Stimulated activated CD4-positive, alpha-beta T cell treated with anti-CD3 and anti-CD28 coated beads, Interleukin-12 subunit alpha, Interleukin-12 subunit beta, amount 100 ng/mL, for 4 hours (primary cell): ENCODE measurements around the gene SERPINB12.

Experiments used
- DNase-seq: peaks from one replicate; pipeline ENCODE4 v3.0.0-alpha.2; 2020

SERPINB12 gene

GRCh38 chr18:63551769-63552168 is 9.6 kb downstream of the SERPINB12 start:
- DNase-seq: no peak

GRCh38 chr18:63552581-63552980 is 10.4 kb downstream of the SERPINB12 start:
- no peak for DNase-seq

GRCh38 chr18:63553081-63553480 is 10.9 kb downstream of the SERPINB12 start:
- no peak for DNase-seq

- DNase-seq: no peak
These were observed 17.7 kb downstream of the SERPINB12 start for GRCh38 chr18:63559567-63560491.

- no peak for DNase-seq
These were observed 20.1 kb downstream of the SERPINB12 start for GRCh38 chr18:63562284-63562683.

GRCh38 chr18:63564021-63564420 is 21.9 kb downstream of the SERPINB12 start:
- no peak for DNase-seq

GRCh38 chr18:63564561-63564960 is 22.4 kb downstream of the SERPINB12 start:
- no peak for DNase-seq

GRCh38 chr18:63567276-63567675 is 25.1 kb downstream of the SERPINB12 start:
- no peak for DNase-seq

- DNase-seq: no peak
These were observed 25.7 kb downstream of the SERPINB12 start for GRCh38 chr18:63567825-63568224.

GRCh38 chr18:63570721-63571120 is 28.6 kb downstream of the SERPINB12 start:
- no peak for DNase-seq

GRCh38 chr18:63575681-63576080 is 33.5 kb downstream of the SERPINB12 start:
- no peak for DNase-seq

- DNase-seq: no peak
These were observed 36.3 kb downstream of the SERPINB12 start for GRCh38 chr18:63578357-63578958.

GRCh38 chr18:63579616-63580015 is 37.4 kb downstream of the SERPINB12 start:
- DNase-seq: no peak

GRCh38 chr18:63585988-63586387 is 43.8 kb downstream of the SERPINB12 start:
- no peak for DNase-seq

GRCh38 chr18:63586431-63586830 is 44.3 kb downstream of the SERPINB12 start:
- DNase-seq: no peak

GRCh38 chr18:63586966-63587365 is 44.8 kb downstream of the SERPINB12 start, which contains the start of gene SERPINB13:
TSS of gene SERPINB13 (plus strand) at chr18:63587343. CDS start at chr18:63588668, 1,325 bp downstream.
- no peak for DNase-seq

GRCh38 chr18:63588909-63589308 is 46.7 kb downstream of the SERPINB12 start:
- no peak for DNase-seq

GRCh38 chr18:63590373-63590772 is 48.2 kb downstream of the SERPINB12 start:
- DNase-seq: no peak

- no peak for DNase-seq
These were observed 49.0 kb downstream of the SERPINB12 start for GRCh38 chr18:63590966-63591695.

- no peak for DNase-seq
These were observed 49.6 kb downstream of the SERPINB12 start for GRCh38 chr18:63591725-63592124.

GRCh38 chr18:63592471-63592870 is 50.3 kb downstream of the SERPINB12 start:
- DNase-seq: no peak

- no peak for DNase-seq
These were observed 54.8 kb downstream of the SERPINB12 start for GRCh38 chr18:63596964-63597363.

GRCh38 chr18:63603355-63603754 is 61.2 kb downstream of the SERPINB12 start:
- DNase-seq: no peak
